Smooth muscle cell (in vitro differentiated cells): ENCODE measurements around the gene LRRK1. TPM values are rescaled to one million over a fixed set of nuclear protein-coding genes. Genes with fewer than 3 reads are reported as not detected.

ENCODE experiments used
- DNase-seq: peaks from one replicate; lab custom pipeline; 2025; ENCODE audit not compliant: unreplicated experiment; lab: John Stamatoyannopoulos, UW
- H2AFZ ChIP-seq: fragments of 200-600 bp; sonication (generic); 2 replicates; pipeline ENCODE4 v1.6.0; 2016; ENCODE audit warnings: antibody characterized with exemption, low read depth, mild to moderate bottlenecking
- H3F3A ChIP-seq: fragments of 200-600 bp; sonication (generic); 2 replicates; pipeline ENCODE4 v1.6.0; 2017; ENCODE audit warnings: antibody characterized with exemption, low read depth
- H3K27ac ChIP-seq: fragments of 200-600 bp; sonication (generic); 2 replicates; pipeline ENCODE4 v1.5.1; 2016; ENCODE audit warnings: low read depth, mild to moderate bottlenecking
- H3K27me3 ChIP-seq: fragments of 200-600 bp; sonication (generic); 2 replicates; pipeline ENCODE4 v1.6.1; 2016; ENCODE audit warnings: low read depth, mild to moderate bottlenecking
- H3K36me3 ChIP-seq: fragments of 200-600 bp; sonication (generic); 2 replicates; pipeline ENCODE4 v1.5.1; 2016; ENCODE audit warnings: low read depth
- H3K4me1 ChIP-seq: fragments of 200-600 bp; sonication (generic); 2 replicates; pipeline ENCODE4 v1.5.1; 2016; ENCODE audit warnings: low read depth
- H3K4me2 ChIP-seq: fragments of 200-600 bp; sonication (generic); 2 replicates; pipeline ENCODE4 v1.6.0; 2016; ENCODE audit warnings: mild to moderate bottlenecking
- H3K4me3 ChIP-seq: fragments of 200-600 bp; sonication (generic); 2 replicates; pipeline ENCODE4 v1.5.1; 2016; ENCODE audit warnings: mild to moderate bottlenecking
- H3K79me2 ChIP-seq: fragments of 200-600 bp; sonication (generic); 2 replicates; pipeline ENCODE4 v1.6.0; 2016; ENCODE audit warnings: low read depth, mild to moderate bottlenecking
- H3K9ac ChIP-seq: fragments of 200-600 bp; sonication (generic); 2 replicates; pipeline ENCODE4 v1.6.0; 2016; ENCODE audit warnings: low read depth
- H3K9me3 ChIP-seq: fragments of 200-600 bp; sonication (generic); replicated peaks from 2 replicates; pipeline ENCODE4 v1.5.1; 2016; ENCODE audit warnings: low read depth
- H4K20me1 ChIP-seq: fragments of 200-600 bp; sonication (generic); 2 replicates; pipeline ENCODE4 v1.6.0; 2016; ENCODE audit warnings: low read depth
- CTCF ChIP-seq: fragments of 200-600 bp; sonication (generic); IDR thresholded peaks from 2 replicates; pipeline ENCODE4 v1.5.1; 2017; ENCODE audit warnings: borderline replicate concordance, mild to moderate bottlenecking, antibody characterized with exemption; ENCODE audit not compliant: insufficient read depth, poor library complexity, severe bottlenecking
- WGBS: methylation state at CpG from one replicate; pipeline ENCODE4 v1.1.7; 2016; ENCODE audit warnings: low lambda C conversion rate; 5-methylcytosine and 5-hydroxymethylcytosine counted together
- polyA plus RNA-seq: library from polyadenylated mRNA; unstranded; fragments of >200 nt; fragmentation: Nextera tagmentation; extraction: Ambion mirVana; gene quantifications from 2 replicates; pipeline ENCODE4 v1.2.1, GENCODE V29; 2016
- total RNA-seq: library from RNA; depleted of rRNA; stranded (reverse); fragments of >200 nt; gene quantifications from 2 replicates; pipeline ENCODE4 v1.2.3, GENCODE V29; 2014

Gene LRRK1
- total and polyA plus RNA-seq, 2 experiments from 2014 or later, result 1.1 to 1.6 TPM

- no peaks in the 10 kb centered on the region for H3F3A ChIP-seq
- no peaks in the 10 kb centered on the region for H3K9me3 ChIP-seq
- no peak overlapping the region for H3K4me3 ChIP-seq
- H4K20me1 ChIP-seq, result no peaks in the 10 kb centered on the region
- no peaks in the 10 kb centered on the region for H3K27me3 ChIP-seq
- no peak overlapping the region for H3K4me2 ChIP-seq
- H3K36me3 ChIP-seq, result no peaks in the 10 kb centered on the region
- H3K4me1 ChIP-seq, result no peaks in the 10 kb centered on the region
- no peak overlapping the region for H3K9ac ChIP-seq
- H3K27ac ChIP-seq, result no peak overlapping the region
- H2AFZ ChIP-seq, result no peak overlapping the region
- DNase-seq, result no peak
- WGBS, result 92% methylated on average over 16 of the region's 16 CpGs
- no peaks in the 10 kb centered on the region for H3K79me2 ChIP-seq
- no peak for TF ChIP-seq CTCF
Measured at GRCh38 chr15:101078669-101079323, 159.6 kb downstream of the LRRK1 start.

- Histone ChIP-seq H3K27me3 (no peaks in the 10 kb centered on the region), H3K9me3 (no peaks in the 10 kb centered on the region), H2AFZ (no peak overlapping the region), H3K36me3 (no peaks in the 10 kb centered on the region), H3K27ac (no peak overlapping the region), H3K9ac (no peak overlapping the region), H3K4me3 (no peak overlapping the region), H3K4me2 (no peak overlapping the region), H3F3A (no peaks in the 10 kb centered on the region), H3K4me1 (no peaks in the 10 kb centered on the region), H4K20me1 (no peaks in the 10 kb centered on the region), H3K79me2 (no peaks in the 10 kb centered on the region)
- 98% methylated on average over 9 of the region's 9 CpGs for WGBS
- DNase-seq, result no peak
- TF ChIP-seq CTCF, result no peak
Measured at GRCh38 chr15:101081900-101082299, 162.7 kb downstream of the LRRK1 start.

GRCh38 chr15:101083336-101084045, 164.3 kb downstream of the LRRK1 start:
- Histone ChIP-seq H3K9me3 (no peaks in the 10 kb centered on the region), H3K4me2 (no peak overlapping the region), H4K20me1 (no peaks in the 10 kb centered on the region), H3K27me3 (no peaks in the 10 kb centered on the region), H3F3A (no peaks in the 10 kb centered on the region), H3K9ac (no peak overlapping the region), H2AFZ (no peak overlapping the region), H3K27ac (no peak overlapping the region), H3K36me3 (no peaks in the 10 kb centered on the region), H3K4me3 (no peak overlapping the region), H3K79me2 (no peaks in the 10 kb centered on the region), H3K4me1 (no peaks in the 10 kb centered on the region)
- no peak for DNase-seq
- TF ChIP-seq CTCF, result no peak
- WGBS, result 81% methylated on average over 11 of the region's 11 CpGs

- Histone ChIP-seq H3K4me1 (no peaks in the 10 kb centered on the region), H2AFZ (no peak overlapping the region), H3K36me3 (no peaks in the 10 kb centered on the region), H3K9ac (no peak overlapping the region), H3K79me2 (peaks cover 2% of the 10 kb centered on the region), H3K27ac (no peak overlapping the region), H3K9me3 (no peaks in the 10 kb centered on the region), H3K4me2 (no peak overlapping the region), H4K20me1 (no peaks in the 10 kb centered on the region), H3K4me3 (no peak overlapping the region), H3F3A (no peaks in the 10 kb centered on the region), H3K27me3 (no peaks in the 10 kb centered on the region)
- no peak for TF ChIP-seq CTCF
- no peak for DNase-seq
- 98% methylated on average over 10 of the region's 10 CpGs for WGBS
Measured at GRCh38 chr15:101084801-101085200, 165.6 kb downstream of the LRRK1 start.
